Midbrain (tissue), 1 donor: ENCODE data around the gene DCDC2B.

Experiments used
- DNase-seq: peaks from one replicate; lab custom pipeline; 2025; lab: John Stamatoyannopoulos, UW

DCDC2B gene

GRCh38 chr1:32223683-32224082 lies 14.8 kb downstream of the DCDC2B start:
- no peak for DNase-seq

GRCh38 chr1:32224285-32224684 lies 15.4 kb downstream of the DCDC2B start:
- no peak for DNase-seq

GRCh38 chr1:32228771-32229170 lies 19.9 kb downstream of the DCDC2B start:
- no peak for DNase-seq

GRCh38 chr1:32231843-32232432 lies 23.0 kb downstream of the DCDC2B start:
- DNase-seq = no peak

GRCh38 chr1:32232558-32233304 lies 23.8 kb downstream of the DCDC2B start:
- DNase-seq = no peak

- DNase-seq = no peak
Measured at GRCh38 chr1:32234792-32235191, 25.9 kb downstream of the DCDC2B start.

- DNase-seq = no peak
Measured at GRCh38 chr1:32239337-32239736, 30.4 kb downstream of the DCDC2B start.

GRCh38 chr1:32239790-32240139 lies 30.9 kb downstream of the DCDC2B start:
- no peak for DNase-seq

GRCh38 chr1:32240140-32240951 lies 31.5 kb downstream of the DCDC2B start:
- peak; percentile 56 for DNase-seq

- DNase-seq = peak; percentile 43
Measured at GRCh38 chr1:32241001-32241763, 32.3 kb downstream of the DCDC2B start.

- DNase-seq = peak; percentile 55
Measured at GRCh38 chr1:32242341-32242851, 33.5 kb downstream of the DCDC2B start.

GRCh38 chr1:32246888-32247273 lies 38.0 kb downstream of the DCDC2B start, which contains the start of gene FAM167B:
Gene FAM167B, plus strand, starts transcription at chr1:32247222. Its CDS starts 200 bp downstream, at chr1:32247422.
- DNase-seq = no peak

- no peak for DNase-seq
Measured at GRCh38 chr1:32247452-32247851, 38.6 kb downstream of the DCDC2B start.

- no peak for DNase-seq
Measured at GRCh38 chr1:32247983-32248889, 39.3 kb downstream of the DCDC2B start.

- DNase-seq = no peak
Measured at GRCh38 chr1:32249831-32250525, 41.1 kb downstream of the DCDC2B start.

- DNase-seq = no peak
Measured at GRCh38 chr1:32250893-32251716, 42.2 kb downstream of the DCDC2B start, which contains the start of gene LCK. Gene LCK, plus strand, starts transcription at chr1:32251265. Its CDS starts 23,065 bp downstream, at chr1:32274330.

GRCh38 chr1:32255072-32256071 lies 46.5 kb downstream of the DCDC2B start:
- DNase-seq = no peak
